B cell (primary cell): ENCODE results near the gene CMIP. TPM values are rescaled to one million over a fixed set of nuclear protein-coding genes. Genes with fewer than 3 reads are reported as not detected.

Source experiments
- ATAC-seq: fragments of 200-7000 bp; cut with Tn5 transposase; one replicate; pipeline ENCODE4 v1.10.0; 2021; ENCODE audit warnings: low read depth, mild to moderate bottlenecking, moderate number of reproducible peaks, moderate library complexity
- CTCF ChIA-PET: fragments of 350-600 bp; sonication (Branson Sonifier 250); formaldehyde crosslinking; loops from one replicate; lab custom pipeline; 2021; ENCODE audit warnings: antibody characterized with exemption, inconsistent platforms; lab: Charles Lee
- POLR2A ChIA-PET: fragments of 350-600 bp; sonication (Branson Sonifier 250); formaldehyde crosslinking; loops from one replicate; lab custom pipeline; 2021; ENCODE audit warnings: antibody characterized with exemption; lab: Charles Lee
- DNase-seq: peaks from one replicate; pipeline ENCODE4 v3.0.0; 2013
- H2AFZ ChIP-seq: 2 replicates; pipeline ENCODE4 v1.6.1; 2012; ENCODE audit warnings: mild to moderate bottlenecking, low read depth, low read length; ENCODE audit not compliant: insufficient read depth, poor library complexity, severe bottlenecking
- H3K27ac ChIP-seq, 2 donors: 1 replicate in 1 of 2; 2 replicates in 1 of 2; pipeline ENCODE4 v1.5.1; 2012 to 2013; ENCODE audit warnings: low read length in 2 of 2, mild to moderate bottlenecking in 2 of 2, moderate library complexity in 1 of 2
- H3K27me3 ChIP-seq, 4 experiments: fragments of 200-600 bp in 1 of 4; sonication (generic) in 1 of 4; replicated peaks in 1 of 4; 1 replicate in 2 of 4; 2 replicates in 2 of 4; pipeline versions ENCODE4 v1.6.1 to v1.7.0; 2013 to 2016; ENCODE audit warnings: low read length in 3 of 4, mild to moderate bottlenecking in 2 of 4, mixed read lengths in 1 of 4, moderate library complexity in 1 of 4; ENCODE audit not compliant: insufficient read depth in 4 of 4, control insufficient read depth in 3 of 4; ENCODE audit errors: control extremely low read depth in 1 of 4
- H3K36me3 ChIP-seq, 2 experiments: replicated peaks in 1 of 2; 1 replicate in 1 of 2; 2 replicates in 1 of 2; pipeline versions ENCODE4 v1.6.1 to v1.7.1; 2013; ENCODE audit warnings: low read length in 1 of 2; ENCODE audit not compliant: insufficient read depth in 2 of 2, control insufficient read depth in 1 of 2; ENCODE audit errors: control extremely low read depth in 1 of 2, extremely low read depth in 1 of 2
- H3K4me1 ChIP-seq, 2 donors: fragments of 200-600 bp in 1 of 2; sonication (generic) in 1 of 2; 1 replicate in 1 of 2; 2 replicates in 1 of 2; pipeline versions ENCODE4 v1.5.1 to v1.6.1; 2013 to 2017; ENCODE audit warnings: low read length in 2 of 2; ENCODE audit not compliant: control insufficient read depth in 2 of 2, insufficient read depth in 2 of 2
- H3K4me2 ChIP-seq: replicated peaks from 2 replicates; pipeline ENCODE3; 2012; ENCODE audit warnings: mild to moderate bottlenecking, low read depth, low read length; ENCODE audit not compliant: poor library complexity, severe bottlenecking
- H3K4me3 ChIP-seq, 5 experiments: fragments of 200-600 bp in 1 of 5; sonication (generic) in 1 of 5; 1 replicate in 3 of 5; 2 replicates in 2 of 5; pipeline versions ENCODE4 v1.5.1 to v1.7.0; 2011 to 2016; ENCODE audit warnings: low read length in 4 of 5, mild to moderate bottlenecking in 4 of 5, low read depth in 2 of 5, control low read depth in 1 of 5, moderate library complexity in 1 of 5; ENCODE audit not compliant: insufficient read depth in 1 of 5; ENCODE audit errors: control extremely low read depth in 1 of 5, extremely low read depth in 1 of 5
- H3K79me2 ChIP-seq: fragments of 200-600 bp; sonication (generic); one replicate; pipeline ENCODE4 v1.6.0; 2016; ENCODE audit warnings: low read length; ENCODE audit not compliant: control insufficient read depth, insufficient read depth
- H3K9ac ChIP-seq: fragments of 200-600 bp; sonication (generic); 2 replicates; pipeline ENCODE4 v1.6.1; 2017; ENCODE audit warnings: mild to moderate bottlenecking, low read length, moderate library complexity
- H3K9me3 ChIP-seq, 3 donors: one replicate each; pipeline versions ENCODE4 v1.6.1 to v1.7.1; 2013; ENCODE audit warnings: low read length in 2 of 3; ENCODE audit not compliant: control insufficient read depth in 2 of 3, insufficient read depth in 1 of 3; ENCODE audit errors: control extremely low read depth in 1 of 3
- H4K20me1 ChIP-seq: 2 replicates; pipeline ENCODE4 v1.6.0; 2012; ENCODE audit warnings: mild to moderate bottlenecking, low read length; ENCODE audit not compliant: insufficient read depth, control insufficient read depth, poor library complexity, severe bottlenecking
- H3K27ac Mint-ChIP-seq: one replicate; pipeline ENCODE4 v1.8.0; 2021; ENCODE audit warnings: mixed read lengths
- H3K27me3 Mint-ChIP-seq: one replicate; pipeline ENCODE4 v1.8.0; 2021; ENCODE audit warnings: mixed read lengths
- H3K4me1 Mint-ChIP-seq: one replicate; pipeline ENCODE4 v1.8.0; 2021; ENCODE audit warnings: mixed read lengths
- H3K4me3 Mint-ChIP-seq: one replicate; pipeline ENCODE4 v1.8.0; 2021; ENCODE audit warnings: mixed read lengths
- H3K9me3 Mint-ChIP-seq: one replicate; pipeline ENCODE4 v1.8.0; 2022; ENCODE audit warnings: mixed read lengths; ENCODE audit not compliant: insufficient read depth
- EZH2 ChIP-seq: IDR thresholded peaks from 2 replicates; pipeline ENCODE4 v1.6.1; 2012; ENCODE audit warnings: borderline replicate concordance, low read depth, mild to moderate bottlenecking, moderate library complexity, low read length; ENCODE audit not compliant: insufficient read depth, poor library complexity, severe bottlenecking
- WGBS: methylation state at CpG from one replicate; pipeline ENCODE4 v1.1.5; 2013; ENCODE audit warnings: missing lambda C conversion rate; ENCODE audit not compliant: insufficient coverage; 5-methylcytosine and 5-hydroxymethylcytosine counted together
- intact Hi-C: fragments of 100-400 bp; cut with micrococcal nuclease; formaldehyde crosslinking; loops from one replicate; pipeline ENCODE4 v1.10.0; 2022
- polyA plus RNA-seq: library from polyadenylated mRNA; depleted of rRNA; stranded (reverse); fragments of >200 nt; gene quantifications from 2 replicates; pipeline ENCODE4 v1.2.3, GENCODE V29; 2012
- total RNA-seq, 2 donors: library from RNA; stranded (reverse); fragments of 120-200 nt in 1 of 2; gene quantifications; 1 replicate in 1 of 2; 2 replicates in 1 of 2; pipeline versions ENCODE4 v1.2.3 to v1.2.4, GENCODE V29; 2013 to 2022
- TF ChIP-seq, protein P1 (sequence below): fragments of 200-600 bp; IDR thresholded peaks from one replicate; pipeline ENCODE4 v1.8.0; 2022; ENCODE audit warnings: antibody characterized with exemption, mild to moderate bottlenecking

Gene CMIP
- total and polyA plus RNA-seq, 2 donors (not counting 1 experiment from before 2014, with no cell fraction given): 27.1 to 155 TPM

DNA sequence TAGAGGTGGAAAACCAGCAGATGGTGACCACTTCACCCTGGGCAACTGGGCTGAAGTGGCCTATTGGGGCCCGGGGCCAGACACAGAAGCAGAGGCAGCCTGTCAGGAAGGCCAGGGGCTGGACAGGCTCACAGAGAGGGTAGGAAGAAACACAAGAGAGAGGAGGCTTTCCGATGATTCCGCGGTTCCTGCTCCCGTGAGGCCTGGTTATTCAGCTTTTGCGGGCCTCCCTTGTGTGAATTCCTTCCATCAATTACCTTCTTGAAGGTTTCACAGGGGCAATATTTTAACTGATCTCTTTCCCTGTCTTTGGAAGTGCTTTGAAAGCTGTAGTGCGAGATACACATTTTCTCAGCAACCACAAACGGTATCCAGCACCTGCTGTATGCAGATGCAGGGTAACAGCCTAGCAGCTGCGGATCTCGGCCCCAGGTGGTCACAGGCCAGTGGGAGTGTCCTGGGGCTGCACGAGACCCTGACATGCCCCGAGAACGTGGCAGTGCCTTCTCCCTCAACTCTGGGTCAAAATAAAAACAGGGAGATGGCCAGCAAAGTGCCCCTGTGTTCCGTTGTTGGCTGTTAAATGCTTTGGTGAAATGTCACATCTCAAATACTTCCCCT lies 11.6 kb upstream of the CMIP start:
- H3K4me1 ChIP-seq: peaks cover 6 to 12% of the 10 kb centered on the region in 2 donors
- H3K79me2 ChIP-seq: no peaks in the 10 kb centered on the region
- peak overlapping the region; percentile 73 for H2AFZ ChIP-seq
- H3K4me2 ChIP-seq: peak overlapping the region; percentile 51
- no peak overlapping the region for H3K27ac ChIP-seq
- POLR2A ChIA-PET: interaction anchor here (0.8 to 1.4 kb wide), 3 partner anchors 10 to 68 kb away, joined by 4 to 6 read pairs (median 5); no protein-coding TSS in a partner anchor
- DNase-seq (peak; percentile 44), ATAC-seq (peak; percentile 46)
- H3K4me3 Mint-ChIP-seq: peak overlapping the region; percentile 44
- H3K9me3 ChIP-seq: no peaks in the 10 kb centered on the region
- peaks cover 0 to 2% (median under 1%) of the 10 kb centered on the region in 4 experiments for H3K27me3 ChIP-seq
- no peaks in the 10 kb centered on the region for H4K20me1 ChIP-seq
- no peaks in the 10 kb centered on the region for H3K36me3 ChIP-seq
- H3K9me3 Mint-ChIP-seq: no peaks in the 10 kb centered on the region
- H3K9ac ChIP-seq: no peak overlapping the region
- TF ChIP-seq EZH2: no peak
- TF ChIP-seq, protein P1, sequence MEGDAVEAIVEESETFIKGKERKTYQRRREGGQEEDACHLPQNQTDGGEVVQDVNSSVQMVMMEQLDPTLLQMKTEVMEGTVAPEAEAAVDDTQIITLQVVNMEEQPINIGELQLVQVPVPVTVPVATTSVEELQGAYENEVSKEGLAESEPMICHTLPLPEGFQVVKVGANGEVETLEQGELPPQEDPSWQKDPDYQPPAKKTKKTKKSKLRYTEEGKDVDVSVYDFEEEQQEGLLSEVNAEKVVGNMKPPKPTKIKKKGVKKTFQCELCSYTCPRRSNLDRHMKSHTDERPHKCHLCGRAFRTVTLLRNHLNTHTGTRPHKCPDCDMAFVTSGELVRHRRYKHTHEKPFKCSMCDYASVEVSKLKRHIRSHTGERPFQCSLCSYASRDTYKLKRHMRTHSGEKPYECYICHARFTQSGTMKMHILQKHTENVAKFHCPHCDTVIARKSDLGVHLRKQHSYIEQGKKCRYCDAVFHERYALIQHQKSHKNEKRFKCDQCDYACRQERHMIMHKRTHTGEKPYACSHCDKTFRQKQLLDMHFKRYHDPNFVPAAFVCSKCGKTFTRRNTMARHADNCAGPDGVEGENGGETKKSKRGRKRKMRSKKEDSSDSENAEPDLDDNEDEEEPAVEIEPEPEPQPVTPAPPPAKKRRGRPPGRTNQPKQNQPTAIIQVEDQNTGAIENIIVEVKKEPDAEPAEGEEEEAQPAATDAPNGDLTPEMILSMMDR: no peak
- CTCF ChIA-PET: interaction anchor here (0.5 to 2.3 kb wide), 4 partner anchors 9 to 164 kb away, joined by 3 to 6 read pairs (median 4); no protein-coding TSS in a partner anchor
- intact Hi-C loops: no loop called here
- H3K27ac Mint-ChIP-seq: peak overlapping the region; percentile 67
- H3K27me3 Mint-ChIP-seq: peaks cover 10% of the 10 kb centered on the region
- 39% methylated on average over 10 of the region's 14 CpGs for WGBS
- peak overlapping the region in 1 of 5 experiments; percentile 19 for H3K4me3 ChIP-seq
- peaks cover 19% of the 10 kb centered on the region for H3K4me1 Mint-ChIP-seq

DNA sequence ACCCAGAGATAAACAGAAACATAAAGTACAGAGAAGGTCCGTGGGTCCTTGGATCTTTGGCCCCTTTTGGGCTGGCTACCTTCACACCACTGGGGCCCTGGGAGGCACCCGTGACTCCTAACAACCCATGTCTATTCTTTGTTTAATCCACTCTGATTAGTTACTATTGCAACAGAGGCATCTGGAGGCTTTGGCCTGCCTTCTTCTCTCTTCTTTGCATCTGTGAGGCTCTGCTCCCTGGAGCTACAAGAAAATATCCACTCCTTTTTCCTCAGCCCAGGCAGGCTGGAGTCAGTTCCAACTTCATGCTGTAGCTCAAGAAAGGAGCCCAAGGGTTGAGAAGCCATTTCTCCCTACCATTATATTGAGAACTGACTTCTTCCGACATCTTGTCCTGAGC lies 9.5 kb upstream of the CMIP start:
- Histone ChIP-seq H3K9ac (no peak overlapping the region), H4K20me1 (no peaks in the 10 kb centered on the region), H3K4me2 (no peak overlapping the region), H2AFZ (no peak overlapping the region), H3K4me3 (no peak overlapping the region), H3K4me1 (peaks cover 6 to 7% of the 10 kb centered on the region in 2 donors), H3K79me2 (no peaks in the 10 kb centered on the region), H3K36me3 (no peaks in the 10 kb centered on the region), H3K27ac (no peak overlapping the region), H3K27me3 (peaks cover 0 to 2% (median 1%) of the 10 kb centered on the region in 4 experiments), H3K9me3 (no peaks in the 10 kb centered on the region)
- Mint-ChIP-seq H3K9me3 (no peaks in the 10 kb centered on the region), H3K4me3 (no peak overlapping the region), H3K27me3 (peaks cover 12% of the 10 kb centered on the region), H3K27ac (no peak overlapping the region), H3K4me1 (peaks cover 14% of the 10 kb centered on the region)
- ChIA-PET POLR2A (no interaction called here), CTCF (interaction anchor here (1.1 kb wide), 1 partner anchor 44 kb away, joined by 3 read pairs; no protein-coding TSS in a partner anchor)
- no peak for DNase-seq
- no peak for ATAC-seq
- 95% methylated on average over 2 of the region's 3 CpGs for WGBS
- intact Hi-C loops: no loop called here
- no peak for TF ChIP-seq EZH2
- TF ChIP-seq, protein P1: no peak
